OCI-LY3 (cell line): ENCODE results near the gene ROR2.

Source experiments
- H2AFZ ChIP-seq: fragments of 200-600, 300-600 bp; shearing (Covaris generic); 2 replicates; pipeline ENCODE4 v1.6.0; 2014; ENCODE audit warnings: antibody characterized with exemption, low read depth, low read length
- H3K27ac ChIP-seq: fragments of 200-600, 300-600 bp; sonication (generic); 2 replicates; pipeline ENCODE4 v1.5.1; 2014; ENCODE audit warnings: mild to moderate bottlenecking, low read length, moderate library complexity, mixed read lengths
- H3K27me3 ChIP-seq: fragments of 200-600, 300-600 bp; sonication (generic); 2 replicates; pipeline ENCODE4 v1.6.1; 2014; ENCODE audit warnings: low read depth, low read length, mixed read lengths
- H3K36me3 ChIP-seq: fragments of 200-600, 300-600 bp; sonication (generic); replicated peaks from 2 replicates; pipeline ENCODE3; 2014; ENCODE audit warnings: low read depth, low read length, mixed read lengths
- H3K4me1 ChIP-seq: fragments of 300-600, 200-600 bp; sonication (generic); 2 replicates; pipeline ENCODE4 v1.6.1; 2014; ENCODE audit warnings: low read length, mixed read lengths
- H3K4me2 ChIP-seq: fragments of 200-600, 300-600 bp; sonication (generic); 2 replicates; pipeline ENCODE4 v1.6.1; 2014; ENCODE audit warnings: low read length, mixed read lengths
- H3K4me3 ChIP-seq: fragments of 300-600, 200-600 bp; sonication (generic); 2 replicates; pipeline ENCODE4 v1.5.1; 2014; ENCODE audit warnings: antibody characterized with exemption, mild to moderate bottlenecking, low read length, moderate library complexity
- H3K79me2 ChIP-seq: fragments of 300-600, 200-600 bp; shearing (Covaris generic); 2 replicates; pipeline ENCODE4 v1.6.1; 2014; ENCODE audit warnings: mild to moderate bottlenecking, low read length, mixed read lengths
- H3K9ac ChIP-seq: fragments of 300-600, 200-600 bp; shearing (Covaris generic); 2 replicates; pipeline ENCODE4 v1.6.0; 2014; ENCODE audit warnings: mild to moderate bottlenecking, low read length, moderate library complexity
- H3K9me3 ChIP-seq: fragments of 200-600, 300-600 bp; shearing (Covaris generic); 2 replicates; pipeline ENCODE4 v1.6.1; 2014; ENCODE audit warnings: low read length, mixed read lengths; ENCODE audit not compliant: insufficient read depth
- H4K20me1 ChIP-seq: fragments of 200-600, 300-600 bp; sonication (generic); 2 replicates; pipeline ENCODE4 v1.6.1; 2016; ENCODE audit warnings: low read length, mixed read lengths; ENCODE audit not compliant: insufficient read depth
- CTCF ChIP-seq: fragments of 200-600, 300-600 bp; sonication (generic); IDR thresholded peaks from 2 replicates; pipeline ENCODE4 v1.5.1; 2014; ENCODE audit warnings: antibody characterized with exemption, low read length, low read depth
- EZH2phosphoT487 ChIP-seq: fragments of 200-600 bp; shearing (Covaris generic); IDR thresholded peaks from 2 replicates; pipeline ENCODE4 v1.6.1; 2018; ENCODE audit warnings: antibody characterized with exemption, mixed run types, low read depth

Gene ROR2

GRCh38 chr9:91683269-91683668, 266.8 kb downstream of the ROR2 start:
- Histone ChIP-seq H4K20me1 (no peaks in the 10 kb centered on the region), H3K79me2 (no peaks in the 10 kb centered on the region), H3K4me2 (no peak overlapping the region), H3K4me1 (peaks cover 3% of the 10 kb centered on the region; the same call in 1 of the 2 replicates), H3K36me3 (no peaks in the 10 kb centered on the region), H3K9ac (no peak overlapping the region), H3K9me3 (no peaks in the 10 kb centered on the region), H3K27me3 (peaks cover 19% of the 10 kb centered on the region), H3K27ac (no peak overlapping the region), H3K4me3 (no peak overlapping the region), H2AFZ (no peak overlapping the region)
- TF ChIP-seq EZH2phosphoT487 (no peak), CTCF (no peak)

GRCh38 chr9:91682806-91683205, 267.2 kb downstream of the ROR2 start:
- Histone ChIP-seq H3K36me3 (no peaks in the 10 kb centered on the region), H2AFZ (no peak overlapping the region)

GRCh38 chr9:91681461-91682305, 268.3 kb downstream of the ROR2 start:
- peak overlapping the region; percentile 98 for H3K4me2 ChIP-seq
- peak overlapping the region; percentile 86 for H2AFZ ChIP-seq

More at GRCh38 chr9:91682806-91683205, 267.2 kb downstream of the ROR2 start:
- no peaks in the 10 kb centered on the region for H4K20me1 ChIP-seq
- H3K9me3 ChIP-seq = no peaks in the 10 kb centered on the region
- peaks cover 20% of the 10 kb centered on the region for H3K27me3 ChIP-seq
- peaks cover 3% of the 10 kb centered on the region; the same call in 1 of the 2 replicates for H3K4me1 ChIP-seq
- H3K4me2 ChIP-seq = no peak overlapping the region
- H3K79me2 ChIP-seq = no peaks in the 10 kb centered on the region
- no peak overlapping the region for H3K4me3 ChIP-seq
- TF ChIP-seq CTCF (no peak), EZH2phosphoT487 (no peak)
- no peak overlapping the region for H3K27ac ChIP-seq
- no peak overlapping the region for H3K9ac ChIP-seq

More at GRCh38 chr9:91681461-91682305, 268.3 kb downstream of the ROR2 start:
- peaks cover 30% of the 10 kb centered on the region for H3K27me3 ChIP-seq
- no peak overlapping the region for H3K27ac ChIP-seq
- peak overlapping the region; percentile 48 for H3K9ac ChIP-seq
- H3K36me3 ChIP-seq = no peaks in the 10 kb centered on the region
- H3K4me1 ChIP-seq = peaks cover 3% of the 10 kb centered on the region; the same call in 1 of the 2 replicates
- H3K4me3 ChIP-seq = peak overlapping the region; percentile 80
- no peaks in the 10 kb centered on the region for H4K20me1 ChIP-seq
- H3K9me3 ChIP-seq = no peaks in the 10 kb centered on the region
- no peak for TF ChIP-seq EZH2phosphoT487
- TF ChIP-seq CTCF = peak; percentile 86
- no peaks in the 10 kb centered on the region for H3K79me2 ChIP-seq
